SH-SY5Y (cell line): Measurements from ENCODE around the gene MYO1D.

Source experiments
- GATA2 ChIP-seq: IDR thresholded peaks from 2 replicates; pipeline ENCODE4 v1.6.1; 2011; ENCODE audit warnings: mild to moderate bottlenecking, low read depth, low read length
- GATA3 ChIP-seq: IDR thresholded peaks from 2 replicates; pipeline ENCODE4 v1.6.1; 2011; ENCODE audit warnings: low read depth, mild to moderate bottlenecking, low read length, moderate library complexity

GRCh38 chr17:32493976-32494513, 382.9 kb downstream of the MYO1D start:
- TF ChIP-seq GATA2 (no peak), GATA3 (no peak)
